BJ (cell line): ENCODE results near the gene COX10. TPM values are rescaled to one million over a fixed set of nuclear protein-coding genes. Genes with fewer than 3 reads are reported as not detected.

Source experiments
- CTCF ChIA-PET: fragments of 350-600 bp; formaldehyde crosslinking; extraction: SDS; loops from one replicate; lab custom pipeline; 2021; ENCODE audit warnings: antibody characterized with exemption, inconsistent platforms; lab: Yijun Ruan, JAX
- POLR2A ChIA-PET: fragments of 300-600 bp; sonication (Branson Sonifier 250); formaldehyde crosslinking; extraction: SDS; loops from one replicate; lab custom pipeline; 2021; ENCODE audit warnings: antibody characterized with exemption; lab: Charles Lee
- DNase-seq: peaks from one replicate; pipeline ENCODE4 v3.0.0-alpha.2; 2011; ENCODE audit warnings: low read depth
- H3K27me3 ChIP-seq: 2 replicates; pipeline ENCODE4 v1.6.0; 2011; ENCODE audit warnings: low read length; ENCODE audit not compliant: control insufficient read depth, insufficient read depth
- H3K36me3 ChIP-seq: 2 replicates; pipeline ENCODE4 v1.5.1; 2011; ENCODE audit warnings: low read length; ENCODE audit not compliant: control insufficient read depth, insufficient read depth
- H3K4me3 ChIP-seq: 2 replicates; pipeline ENCODE4 v1.5.1; 2011; ENCODE audit warnings: low read depth, mild to moderate bottlenecking, control low read depth, low read length
- polyA plus RNA-seq: library from polyadenylated mRNA; depleted of rRNA; stranded (reverse); fragments of >200 nt; gene quantifications from 2 replicates; pipeline ENCODE4 v1.2.3, GENCODE V29; 2011
- TF ChIP-seq, protein P1 (sequence below): IDR thresholded peaks from 2 replicates; pipeline ENCODE4 v1.5.1; 2011; ENCODE audit warnings: low read depth, mild to moderate bottlenecking, control low read depth, inconsistent platforms, low read length, moderate library complexity; ENCODE audit not compliant: insufficient read depth

The COX10 gene
- polyA plus RNA-seq, 1 experiment, result 11.9 TPM

GRCh38 chr17:14084955-14085354 is 15.7 kb downstream of the COX10 start:
- TF ChIP-seq, protein P1, sequence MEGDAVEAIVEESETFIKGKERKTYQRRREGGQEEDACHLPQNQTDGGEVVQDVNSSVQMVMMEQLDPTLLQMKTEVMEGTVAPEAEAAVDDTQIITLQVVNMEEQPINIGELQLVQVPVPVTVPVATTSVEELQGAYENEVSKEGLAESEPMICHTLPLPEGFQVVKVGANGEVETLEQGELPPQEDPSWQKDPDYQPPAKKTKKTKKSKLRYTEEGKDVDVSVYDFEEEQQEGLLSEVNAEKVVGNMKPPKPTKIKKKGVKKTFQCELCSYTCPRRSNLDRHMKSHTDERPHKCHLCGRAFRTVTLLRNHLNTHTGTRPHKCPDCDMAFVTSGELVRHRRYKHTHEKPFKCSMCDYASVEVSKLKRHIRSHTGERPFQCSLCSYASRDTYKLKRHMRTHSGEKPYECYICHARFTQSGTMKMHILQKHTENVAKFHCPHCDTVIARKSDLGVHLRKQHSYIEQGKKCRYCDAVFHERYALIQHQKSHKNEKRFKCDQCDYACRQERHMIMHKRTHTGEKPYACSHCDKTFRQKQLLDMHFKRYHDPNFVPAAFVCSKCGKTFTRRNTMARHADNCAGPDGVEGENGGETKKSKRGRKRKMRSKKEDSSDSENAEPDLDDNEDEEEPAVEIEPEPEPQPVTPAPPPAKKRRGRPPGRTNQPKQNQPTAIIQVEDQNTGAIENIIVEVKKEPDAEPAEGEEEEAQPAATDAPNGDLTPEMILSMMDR, result no peak
- ChIA-PET POLR2A (no interaction called here), CTCF (no interaction called here)
- H3K36me3 ChIP-seq, result peaks cover 1% of the 10 kb centered on the region; the same call in 1 of the 2 replicates
- DNase-seq, result no peak
- H3K27me3 ChIP-seq, result no peaks in the 10 kb centered on the region
- no peak overlapping the region for H3K4me3 ChIP-seq

- TF ChIP-seq, protein P1, result no peak
- no peak for DNase-seq
- CTCF ChIA-PET, result no interaction called here
- H3K27me3 ChIP-seq, result no peaks in the 10 kb centered on the region
- POLR2A ChIA-PET, result no interaction called here
- H3K36me3 ChIP-seq, result peaks cover 1% of the 10 kb centered on the region; the same call in 1 of the 2 replicates
- H3K4me3 ChIP-seq, result no peak overlapping the region
Measured at GRCh38 chr17:14086189-14086588, 16.9 kb downstream of the COX10 start.

GRCh38 chr17:14089179-14089578 is 19.9 kb downstream of the COX10 start:
- TF ChIP-seq, protein P1, result no peak
- no peaks in the 10 kb centered on the region for H3K27me3 ChIP-seq
- ChIA-PET CTCF (interaction anchor here (1.2 kb wide), 1 partner anchor 31 kb away, joined by 3 read pairs; no protein-coding TSS in a partner anchor), POLR2A (no interaction called here)
- H3K4me3 ChIP-seq, result no peak overlapping the region
- H3K36me3 ChIP-seq, result no peaks in the 10 kb centered on the region
- no peak for DNase-seq

DNA sequence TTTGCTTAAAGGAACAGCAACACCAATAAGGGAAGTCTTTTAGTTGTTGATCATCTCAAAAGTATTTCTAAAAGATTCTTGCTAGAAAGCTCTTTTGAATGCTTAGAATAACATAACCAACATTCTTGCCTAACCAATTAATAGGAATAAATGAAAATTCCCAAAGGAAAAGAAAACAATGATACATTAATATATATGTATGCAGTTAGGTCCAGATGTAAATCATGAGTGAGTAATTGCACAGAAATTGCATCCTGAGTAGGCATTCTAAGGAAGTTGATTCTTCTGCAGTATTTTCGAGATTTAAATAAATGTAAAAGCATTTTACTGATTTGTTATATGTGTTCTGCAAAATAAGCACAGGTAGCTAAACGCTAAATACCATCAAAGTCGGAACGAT is 22.1 kb downstream of the COX10 start:
- CTCF ChIA-PET, result interaction anchor here (1.2 kb wide), 2 partner anchors 10 to 210 kb away, joined by 3 read pairs; partner anchors contain the start of gene HS3ST3B1
- H3K27me3 ChIP-seq, result no peaks in the 10 kb centered on the region
- H3K36me3 ChIP-seq, result no peaks in the 10 kb centered on the region; the same call in 1 of the 2 replicates
- POLR2A ChIA-PET, result no interaction called here
- TF ChIP-seq, protein P1, result no peak
- DNase-seq, result no peak
- H3K4me3 ChIP-seq, result no peak overlapping the region

- no peak for DNase-seq
- POLR2A ChIA-PET, result no interaction called here
- CTCF ChIA-PET, result interaction anchor here (1.1 kb wide), 1 partner anchor 10 kb away, joined by 3 read pairs; no protein-coding TSS in a partner anchor
- no peaks in the 10 kb centered on the region for H3K27me3 ChIP-seq
- no peaks in the 10 kb centered on the region; the same call in 1 of the 2 replicates for H3K36me3 ChIP-seq
- TF ChIP-seq, protein P1, result no peak
- H3K4me3 ChIP-seq, result no peak overlapping the region
Measured at GRCh38 chr17:14092808-14093207, 23.5 kb downstream of the COX10 start.
